Psoas muscle (tissue), 8 donors: ENCODE data around the gene VEPH1. TPM values are rescaled to one million over a fixed set of nuclear protein-coding genes. Genes with fewer than 3 reads are reported as not detected.

Experiments
- ATAC-seq, 4 donors: fragments of 200-7000 bp; cut with Tn5 transposase; one replicate each; pipeline ENCODE4 v1.9.1; 2020; ENCODE audit warnings: moderate library complexity in 3 of 4, mild to moderate bottlenecking in 2 of 4
- DNase-seq, 2 donors: peaks; one replicate each; pipeline ENCODE4 v3.0.0-alpha.2; 2020
- H3K27ac ChIP-seq: fragments of 200-600 bp; one replicate; pipeline ENCODE4 v1.8.0; 2022
- H3K27me3 ChIP-seq, 3 donors: fragments of 200-600 bp in 1 of 3; one replicate each; pipeline versions ENCODE4 v1.6.1 to v1.8.0; 2013 to 2022; ENCODE audit warnings: low read length in 2 of 3, mild to moderate bottlenecking in 2 of 3, moderate library complexity in 1 of 3; ENCODE audit not compliant: insufficient read depth in 3 of 3
- H3K36me3 ChIP-seq, 2 donors: fragments of 200-600 bp in 1 of 2; one replicate each; pipeline versions ENCODE4 v1.6.1 to v1.8.0; 2013 to 2022; ENCODE audit warnings: low read depth in 1 of 2, mild to moderate bottlenecking in 1 of 2, moderate library complexity in 1 of 2; ENCODE audit not compliant: insufficient read depth in 1 of 2
- H3K4me1 ChIP-seq: fragments of 200-600 bp; one replicate; pipeline ENCODE4 v1.8.0; 2022
- H3K4me3 ChIP-seq: fragments of 200-600 bp; one replicate; pipeline ENCODE4 v1.8.0; 2022; ENCODE audit warnings: mild to moderate bottlenecking
- H3K9me3 ChIP-seq: fragments of 200-600 bp; one replicate; pipeline ENCODE4 v1.8.0; 2022
- CTCF ChIP-seq: fragments of 200-600 bp; IDR thresholded peaks from one replicate; pipeline ENCODE4 v1.8.0; 2022; ENCODE audit warnings: antibody characterized with exemption
- WGBS, 3 donors: extraction: QIAGEN DNeasy Blood & Tissue Kit; methylation state at CpG; one replicate each; pipeline versions ENCODE4 v1.1.6 to v1.1.7; 2013; 5-methylcytosine and 5-hydroxymethylcytosine counted together
- intact Hi-C, 2 donors: fragments of 100-400 bp; cut with DNase I; formaldehyde crosslinking; loops; one replicate each; pipeline versions ENCODE4 v1.11.0 to v1.14.2; 2022
- polyA plus RNA-seq, 3 donors: library from polyadenylated mRNA; stranded (reverse); fragments of 200-250 nt; gene quantifications; one replicate each; pipeline ENCODE4 v1.2.3, GENCODE V29; 2013
- total RNA-seq, 4 donors: library from RNA; stranded (reverse); fragmentation: NEBNext Ultra II Directional in 2 of 4; extraction: Animal tissue kit (Norgen Biotek cat#: 25700) in 2 of 4; gene quantifications; one replicate each; pipeline versions ENCODE4 v1.2.1 to v1.2.4, GENCODE V29; 2021 to 2023
- donor health status: healthy with polysubstance abuse.
- donor health status: DM: no; HTN: no; CAD: no; lungs with moderate emphysema.
- donor health status: Bipolar disorder and iron deficiency.
- donor health status: healthy.
- donor health status: DM: yes; HTN: yes; CAD: no.
- donor health status: DM: no; HTN: no; CAD: no.
- donor health status: DM: no; HTN: no; CAD: no.
- donor health status: DM: yes; HTN: yes; CAD: no.

Gene VEPH1
- total and polyA plus RNA-seq, 7 donors, result 0.14 to 0.34 (median 0.25) TPM; not detected in 2

GRCh38 chr3:157373783-157374182 lies 129.4 kb downstream of the VEPH1 start:
- TF ChIP-seq CTCF, result no peak
- WGBS, 3 donors, result 70 to 78% (median 73%) methylated on average over 6 of the region's 6 CpGs
- Histone ChIP-seq H3K27me3 (no peaks in the 10 kb centered on the region), H3K9me3 (no peaks in the 10 kb centered on the region), H3K27ac (no peak overlapping the region), H3K36me3 (no peaks in the 10 kb centered on the region), H3K4me3 (no peak overlapping the region), H3K4me1 (no peaks in the 10 kb centered on the region)
- DNase-seq, result no peak
- intact Hi-C loops, result no loop called here
- ATAC-seq, result no peak

GRCh38 chr3:157370867-157371266 lies 132.3 kb downstream of the VEPH1 start:
- Histone ChIP-seq H3K27me3 (no peaks in the 10 kb centered on the region), H3K9me3 (no peaks in the 10 kb centered on the region), H3K4me3 (no peak overlapping the region), H3K36me3 (no peaks in the 10 kb centered on the region), H3K4me1 (no peaks in the 10 kb centered on the region), H3K27ac (no peak overlapping the region)
- no peak for ATAC-seq
- no peak for DNase-seq
- WGBS, 3 donors, result 47 to 84% (median 70%) methylated on average over 2 of the region's 2 CpGs
- no peak for TF ChIP-seq CTCF
- intact Hi-C loops, result no loop called here

- WGBS, 3 donors, result 29 to 39% (median 36%) methylated on average over 4 of the region's 4 CpGs
- DNase-seq, result no peak
- Histone ChIP-seq H3K4me3 (no peak overlapping the region), H3K9me3 (no peaks in the 10 kb centered on the region), H3K27ac (no peak overlapping the region), H3K27me3 (no peaks in the 10 kb centered on the region), H3K36me3 (no peaks in the 10 kb centered on the region), H3K4me1 (no peaks in the 10 kb centered on the region)
- intact Hi-C loops, result no loop called here
- no peak for TF ChIP-seq CTCF
- ATAC-seq, result no peak
Measured at GRCh38 chr3:157369727-157370421, 133.3 kb downstream of the VEPH1 start.

- intact Hi-C loops, result no loop called here
Measured at GRCh38 chr3:157368171-157368570, 135.0 kb downstream of the VEPH1 start.

More at GRCh38 chr3:157368171-157368570, 135.0 kb downstream of the VEPH1 start:
- WGBS, 3 donors, result 81 to 86% (median 83%) methylated on average over 3 of the region's 3 CpGs
- H3K27me3 ChIP-seq, result no peaks in the 10 kb centered on the region
- TF ChIP-seq CTCF, result no peak
- no peak overlapping the region for H3K27ac ChIP-seq
- ATAC-seq (no peak), DNase-seq (no peak)
- no peak overlapping the region for H3K4me3 ChIP-seq
- no peaks in the 10 kb centered on the region for H3K9me3 ChIP-seq
- no peaks in the 10 kb centered on the region for H3K36me3 ChIP-seq
- H3K4me1 ChIP-seq, result no peaks in the 10 kb centered on the region
